ENCODE results near the gene EIF4G2. TPM values are rescaled to one million over a fixed set of nuclear protein-coding genes. Genes with fewer than 3 reads are reported as not detected.

Gene EIF4G2
- total and polyA plus RNA-seq, 2 of the 8 experiments (the other 6 are each of a cell fraction or from before 2014, with no cell fraction given), result 438 to 964 TPM

GRCh38 chr11:10857459-10857708, 48.7 kb upstream of the EIF4G2 start:
- H3K79me2 ChIP-seq (ENCODE audit: control insufficient read depth in 1 of 2, insufficient read depth in 2 of 2, low read length in 2 of 2), result peaks cover 7 to 37% of the 10 kb centered on the region in 2 experiments
- FAIRE-seq (no peak), DNase-seq (ENCODE audit: low read depth in 1 of 2, low spot score in 2 of 2) (no peak)
- peak overlapping the region; percentile 73 to 89 for H3K4me2 ChIP-seq (ENCODE audit: insufficient read depth in 1 of 2, low read depth in 2 of 2, low read length in 2 of 2)
- peak overlapping the region; percentile 91 to 98 (median 95) for H3K4me3 ChIP-seq (ENCODE audit: extremely low read depth in 1 of 4, insufficient read depth in 2 of 4, low read depth in 3 of 4, low read length in 4 of 4)
- peak overlapping the region in 3 of 4 experiments; percentile 82 to 97 (median 94); a peak in 6 of 7 replicates for H3K9ac ChIP-seq (replicated peaks in 1 of 4; ENCODE audit: extremely low read depth in 1 of 4, low read depth in 3 of 4, low read length in 3 of 4)
- H2BK20ac ChIP-seq (ENCODE audit: low read length), result no peak overlapping the region
- ChIA-PET POLR2A (ENCODE audit: partially characterized antibody) (interaction anchor here (0.8 to 6.7 kb wide), 18 partner anchors 9 to 1000 kb away, joined by 3 to 144 read pairs (median 4); partner anchors contain the start of genes CTR9 and EIF4G2), CTCF (ENCODE audit: partially characterized antibody) (interaction anchor here (0.5 to 1.9 kb wide), 3 partner anchors 9 to 65 kb away, joined by 4 to 10 read pairs (median 5); no protein-coding TSS in a partner anchor)
- no peak overlapping the region for H2BK120ac ChIP-seq (replicated peaks; ENCODE audit: low read depth, low read length)
- peak overlapping the region; percentile 97; the same call in 1 of the 2 replicates for H4K8ac ChIP-seq (ENCODE audit: extremely low read depth, insufficient read depth, low read length)
- peaks cover 9 to 37% (median 25%) of the 10 kb centered on the region in 4 experiments for H3K36me3 ChIP-seq (ENCODE audit: control insufficient read depth in 2 of 4, insufficient read depth in 4 of 4, low read length in 3 of 4)
- peak overlapping the region; percentile 95 for H3K18ac ChIP-seq (ENCODE audit: extremely low read depth, low read length)
- peaks cover 7% of the 10 kb centered on the region for H3K23me2 ChIP-seq (ENCODE audit: low read depth, low read length)
- peak overlapping the region; percentile 88 for H3K27ac ChIP-seq (ENCODE audit: low read depth, low read length)
- H3K23ac ChIP-seq (ENCODE audit: insufficient read length), result no peak overlapping the region
- H3K9me3 ChIP-seq (ENCODE audit: insufficient read depth in 2 of 2, low read depth in 1 of 2, low read length in 1 of 2), result no peaks in the 10 kb centered on the region
- H2BK5ac ChIP-seq (ENCODE audit: low read depth, low read length), result peak overlapping the region; percentile 91
- H2BK12ac ChIP-seq (ENCODE audit: low read depth, low read length), result peak overlapping the region; percentile 72; the same call in 1 of the 2 replicates
- 0% methylated on average over 14 of the region's 14 CpGs; no CpG with 5 or more reads in 1 of the 2 experiments for WGBS, 2 experiments (ENCODE audit: extremely low coverage in 1 of 2, insufficient coverage in 1 of 2, insufficient read length in 1 of 2, insufficient replicate concordance in 2 of 2, low coverage in 1 of 2, low lambda C conversion rate in 2 of 2, missing lambda C conversion rate in 1 of 2)
- H4K91ac ChIP-seq (replicated peaks; ENCODE audit: insufficient read length, low read length), result peak overlapping the region; percentile 58
- no peaks in the 10 kb centered on the region for H3K27me3 ChIP-seq (replicated peaks in 1 of 4; ENCODE audit: control insufficient read depth in 3 of 4, extremely low read depth in 1 of 4, insufficient read depth in 3 of 4, low read length in 3 of 4)
- H2BK15ac ChIP-seq (ENCODE audit: low read length), result peak overlapping the region; percentile 32; the same call in 1 of the 2 replicates
- peak overlapping the region; percentile 52 for H3K56ac ChIP-seq (replicated peaks; ENCODE audit: insufficient read length, low read depth, low read length)
- H3K79me1 ChIP-seq (ENCODE audit: low read depth, low read length), result no peaks in the 10 kb centered on the region; the same call in 1 of the 2 replicates
- H3K4me1 ChIP-seq (replicated peaks in 1 of 4; ENCODE audit: control insufficient read depth in 3 of 4, insufficient read depth in 4 of 4, low read length in 3 of 4), result peaks cover 0 to 8% (median 2%) of the 10 kb centered on the region in 4 experiments; a peak in 3 of 7 replicates
- H3K4ac ChIP-seq (replicated peaks; ENCODE audit: insufficient read length, low read depth, low read length), result peak overlapping the region; percentile 73
- H4K20me1 ChIP-seq (replicated peaks in 1 of 2; ENCODE audit: control insufficient read depth in 1 of 2, insufficient read depth in 2 of 2, low read length in 2 of 2), result peaks cover 0 to 3% of the 10 kb centered on the region in 2 experiments
- H2AFZ ChIP-seq (ENCODE audit: low read length), result peak overlapping the region; percentile 45; the same call in 1 of the 2 replicates
- peak overlapping the region; percentile 56; the same call in 1 of the 2 replicates for H2AK5ac ChIP-seq (ENCODE audit: low read depth, low read length)
- H4K5ac ChIP-seq (ENCODE audit: insufficient read length, low read depth, low read length), result peak overlapping the region; percentile 84
- H3K14ac ChIP-seq (ENCODE audit: insufficient read length), result no peak overlapping the region
- TF ChIP-seq CBX5 (IDR thresholded peaks at IDR 0.05; ENCODE audit: low read depth, low read length) (no peak), JUND (IDR thresholded peaks at IDR 0.05; ENCODE audit: low read length) (no peak), E2F6 (IDR thresholded peaks at IDR 0.05) (no peak), FOSL1 (IDR thresholded peaks at IDR 0.05; ENCODE audit: insufficient read depth, low read depth, low read length) (no peak), POLR2AphosphoS5 (IDR thresholded peaks at IDR 0.05; ENCODE audit: low read depth, low read length) (peak; percentile 67; the same call in 1 of the 2 replicates), KDM4A (IDR thresholded peaks at IDR 0.05; ENCODE audit: low read depth, low read length, severe bottlenecking) (peak; percentile 81), SP2 (IDR thresholded peaks at IDR 0.05; ENCODE audit: low read length) (no peak), POU5F1 (IDR thresholded peaks at IDR 0.05; ENCODE audit: low read depth, low read length) (no peak)

Data from H1 (cell line).